Activated CD8-positive, alpha-beta T cell treated with anti-CD3 and anti-CD28 coated beads for 36 hours (primary cell): ENCODE results near the gene ZNF263. TPM values are rescaled to one million over a fixed set of nuclear protein-coding genes. Genes with fewer than 3 reads are reported as not detected.

ENCODE experiments used
- ATAC-seq: fragments of 200-7000 bp; cut with Tn5 transposase; one replicate; pipeline ENCODE4 v1.10.0; 2021; ENCODE audit warnings: mild to moderate bottlenecking, moderate library complexity
- CTCF ChIA-PET: fragments of 350-600 bp; sonication (Branson Sonifier 250); formaldehyde crosslinking; loops from one replicate; lab custom pipeline; 2021; ENCODE audit warnings: antibody characterized with exemption; lab: Charles Lee
- POLR2A ChIA-PET: fragments of 350-600 bp; sonication (Branson Sonifier 250); formaldehyde crosslinking; loops from one replicate; lab custom pipeline; 2021; ENCODE audit warnings: antibody characterized with exemption; lab: Charles Lee
- DNase-seq: peaks from one replicate; pipeline ENCODE4 v3.0.0-alpha.2; 2020
- H3K27ac Mint-ChIP-seq: one replicate; pipeline ENCODE4 v1.8.0; 2021; ENCODE audit warnings: mild to moderate bottlenecking, mixed read lengths
- H3K27me3 Mint-ChIP-seq: one replicate; pipeline ENCODE4 v1.8.0; 2021; ENCODE audit warnings: mixed read lengths
- H3K36me3 Mint-ChIP-seq: one replicate; pipeline ENCODE4 v1.8.0; 2021; ENCODE audit warnings: low read depth, mixed read lengths
- H3K4me1 Mint-ChIP-seq: one replicate; pipeline ENCODE4 v1.8.0; 2021; ENCODE audit warnings: low read depth, mixed read lengths
- H3K4me3 Mint-ChIP-seq: one replicate; pipeline ENCODE4 v1.8.0; 2021; ENCODE audit warnings: mild to moderate bottlenecking, moderate library complexity, mixed read lengths
- H3K9me3 Mint-ChIP-seq: one replicate; pipeline ENCODE4 v1.8.0; 2021; ENCODE audit warnings: mixed read lengths
- intact Hi-C: fragments of 100-400 bp; cut with micrococcal nuclease; formaldehyde crosslinking; loops from one replicate; pipeline ENCODE4 v1.10.0; 2022
- total RNA-seq, 2 experiments: library from RNA; stranded (reverse); gene quantifications; one replicate each; pipeline ENCODE4 v1.2.3, GENCODE V29; 2021
- TF ChIP-seq, protein P1 (sequence below): fragments of 200-600 bp; IDR thresholded peaks from one replicate; pipeline ENCODE4 v1.8.0; 2022; ENCODE audit warnings: antibody characterized with exemption, mild to moderate bottlenecking

Gene ZNF263
- total RNA-seq, 2 experiments from 2014 or later: 19.5 to 22.0 TPM

DNA sequence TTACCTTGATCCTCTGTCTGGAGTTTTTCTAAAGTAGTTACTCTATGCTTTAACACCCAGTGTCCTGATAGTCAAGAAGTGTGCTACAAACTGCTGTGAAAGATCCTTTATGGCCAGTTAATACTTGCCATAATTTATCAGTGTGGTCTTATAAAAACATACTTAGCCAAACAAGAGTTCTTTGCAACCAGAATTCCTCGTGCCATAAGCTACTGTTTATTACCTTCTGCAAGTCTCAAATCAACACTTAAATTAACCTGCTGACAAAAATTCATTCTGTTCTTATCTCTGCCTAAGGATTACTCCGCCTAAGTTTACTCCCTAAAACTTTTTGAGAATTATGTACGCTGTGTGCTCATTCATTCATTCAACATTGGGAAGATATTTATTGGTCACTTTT lies 44.8 kb downstream of the ZNF263 start:
- intact Hi-C loops: no loop called here
- no peak for ATAC-seq
- TF ChIP-seq, protein P1, sequence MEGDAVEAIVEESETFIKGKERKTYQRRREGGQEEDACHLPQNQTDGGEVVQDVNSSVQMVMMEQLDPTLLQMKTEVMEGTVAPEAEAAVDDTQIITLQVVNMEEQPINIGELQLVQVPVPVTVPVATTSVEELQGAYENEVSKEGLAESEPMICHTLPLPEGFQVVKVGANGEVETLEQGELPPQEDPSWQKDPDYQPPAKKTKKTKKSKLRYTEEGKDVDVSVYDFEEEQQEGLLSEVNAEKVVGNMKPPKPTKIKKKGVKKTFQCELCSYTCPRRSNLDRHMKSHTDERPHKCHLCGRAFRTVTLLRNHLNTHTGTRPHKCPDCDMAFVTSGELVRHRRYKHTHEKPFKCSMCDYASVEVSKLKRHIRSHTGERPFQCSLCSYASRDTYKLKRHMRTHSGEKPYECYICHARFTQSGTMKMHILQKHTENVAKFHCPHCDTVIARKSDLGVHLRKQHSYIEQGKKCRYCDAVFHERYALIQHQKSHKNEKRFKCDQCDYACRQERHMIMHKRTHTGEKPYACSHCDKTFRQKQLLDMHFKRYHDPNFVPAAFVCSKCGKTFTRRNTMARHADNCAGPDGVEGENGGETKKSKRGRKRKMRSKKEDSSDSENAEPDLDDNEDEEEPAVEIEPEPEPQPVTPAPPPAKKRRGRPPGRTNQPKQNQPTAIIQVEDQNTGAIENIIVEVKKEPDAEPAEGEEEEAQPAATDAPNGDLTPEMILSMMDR: no peak
- Mint-ChIP-seq H3K4me3 (no peak overlapping the region), H3K4me1 (no peaks in the 10 kb centered on the region), H3K27me3 (no peaks in the 10 kb centered on the region), H3K27ac (no peak overlapping the region), H3K9me3 (peaks cover 14% of the 10 kb centered on the region), H3K36me3 (peaks cover 4% of the 10 kb centered on the region)
- ChIA-PET POLR2A (no interaction called here), CTCF (no interaction called here)
- no peak for DNase-seq

DNA sequence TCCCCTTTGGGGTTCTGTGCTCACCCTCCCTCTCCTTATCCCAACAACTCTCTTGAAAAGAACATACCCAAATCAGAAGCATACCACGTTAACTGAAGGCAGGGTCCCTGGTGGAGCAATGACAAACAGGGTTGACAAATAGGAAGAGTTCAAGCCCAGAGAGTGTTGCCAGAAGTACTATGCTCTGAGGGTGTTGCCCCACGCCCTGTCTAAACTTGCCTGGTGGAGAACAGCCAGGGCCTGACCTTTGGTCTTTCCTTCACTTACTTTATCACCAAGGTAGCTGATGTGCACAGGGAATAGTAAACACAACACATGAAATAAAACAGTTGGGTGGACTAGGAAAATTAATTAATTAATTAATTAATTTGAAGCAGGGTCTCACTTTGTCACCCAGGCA lies 45.4 kb downstream of the ZNF263 start:
- no peak for ATAC-seq
- intact Hi-C loops: no loop called here
- Mint-ChIP-seq H3K4me1 (no peaks in the 10 kb centered on the region), H3K36me3 (peaks cover 4% of the 10 kb centered on the region), H3K27me3 (no peaks in the 10 kb centered on the region), H3K4me3 (no peak overlapping the region), H3K9me3 (peaks cover 11% of the 10 kb centered on the region), H3K27ac (no peak overlapping the region)
- TF ChIP-seq, protein P1: no peak
- ChIA-PET CTCF (no interaction called here), POLR2A (no interaction called here)
- DNase-seq: no peak

Other genes with a start within 250 kb of the ZNF263 start
- gene BICDL2, start 246.5 kb upstream of the ZNF263 start, total RNA-seq: under 1 TPM; 0.77 to 0.92 TPM
- 1 to 10 TPM; 1.1 to 1.5 TPM for gene MMP25, start 236.9 kb upstream of the ZNF263 start, total RNA-seq
- 100 to 1,000 TPM; 971 to 974 TPM for gene IL32, start 217.9 kb upstream of the ZNF263 start, total RNA-seq
- under 1 TPM; 0.09 to 0.25 TPM for gene ZSCAN10, start 184.2 kb upstream of the ZNF263 start, total RNA-seq
- gene ZNF205, start 170.9 kb upstream of the ZNF263 start, total RNA-seq: not detected
- gene ZNF213, start 148.5 kb upstream of the ZNF263 start, total RNA-seq: 1 to 10 TPM; 6.1 to 7.5 TPM
- not detected for gene OR1F1, start 95.3 kb upstream of the ZNF263 start, total RNA-seq
- gene ZNF200, start 48.3 kb upstream of the ZNF263 start, total RNA-seq: 1 to 10 TPM; 8.7 to 9.6 TPM
- gene MEFV, start 26.9 kb upstream of the ZNF263 start, total RNA-seq: not detected
- 1 to 10 TPM; 4.0 to 4.7 TPM for gene TIGD7, start 21.9 kb downstream of the ZNF263 start, total RNA-seq
- gene ZNF75A, start 22.0 kb downstream of the ZNF263 start, total RNA-seq: 10 to 100 TPM; 21.2 to 21.7 TPM
- gene OR2C1, start 72.4 kb downstream of the ZNF263 start, total RNA-seq: not detected
- gene ZSCAN32, start 117.5 kb downstream of the ZNF263 start, total RNA-seq: 10 to 100 TPM; 13.2 to 15.6 TPM
- 1 to 10 TPM; 6.7 to 6.9 TPM for gene ZNF174, start 117.7 kb downstream of the ZNF263 start, total RNA-seq
- 1 to 10 TPM; 1.6 to 1.8 TPM for gene ZNF597, start 160.0 kb downstream of the ZNF263 start, total RNA-seq
- gene NAA60, start 160.2 kb downstream of the ZNF263 start, total RNA-seq: 10 to 100 TPM; 24.6 TPM
- gene C16orf90, start 212.0 kb downstream of the ZNF263 start, total RNA-seq: not detected
- 10 to 100 TPM; 10.5 to 11.8 TPM for gene CLUAP1, start 217.5 kb downstream of the ZNF263 start, total RNA-seq